Stimulated activated CD8-positive, alpha-beta memory T cell treated with anti-CD3 and anti-CD28 coated beads, Interleukin-2, amount 100 ng/mL, for 1 hour (primary cell): Measurements from ENCODE around the gene TTC28.
"Not testable (repeated sequence)": the region's sequence is repeated elsewhere in the genome, so short reads cannot be mapped to it uniquely, and the experiment has no call there.

Experiments
- DNase-seq, 2 donors: peaks; one replicate each; pipeline ENCODE4 v3.0.0-alpha.2; 2020; ENCODE audit warnings: low read depth in 2 of 2

The TTC28 gene

GRCh38 chr22:28560046-28560742 is 119.4 kb downstream of the TTC28 start:
- no peak for DNase-seq

- no peak for DNase-seq
Measured at GRCh38 chr22:28557184-28557583, 122.5 kb downstream of the TTC28 start.

GRCh38 chr22:28553108-28553866 is 126.4 kb downstream of the TTC28 start:
- DNase-seq = not testable (repeated sequence)

DNA sequence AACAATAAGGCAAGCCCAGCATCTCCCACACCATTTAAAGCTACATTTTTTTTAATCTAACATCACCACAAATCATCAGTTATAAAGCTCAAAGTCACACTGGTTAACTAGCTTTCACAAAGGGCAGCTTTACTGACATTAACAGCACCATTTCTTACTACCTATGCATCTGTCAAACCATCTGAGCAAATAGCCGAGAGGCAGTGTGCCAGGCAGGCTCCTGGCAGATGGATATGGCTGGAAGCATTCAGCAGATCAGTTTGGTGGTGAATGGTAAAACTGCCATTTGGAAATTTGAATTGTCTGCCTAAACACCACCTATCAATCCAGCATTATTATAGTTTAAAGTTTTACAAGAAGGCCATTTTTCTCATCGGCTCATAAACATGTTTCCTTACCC is 131.2 kb downstream of the TTC28 start:
- no peak for DNase-seq

DNA sequence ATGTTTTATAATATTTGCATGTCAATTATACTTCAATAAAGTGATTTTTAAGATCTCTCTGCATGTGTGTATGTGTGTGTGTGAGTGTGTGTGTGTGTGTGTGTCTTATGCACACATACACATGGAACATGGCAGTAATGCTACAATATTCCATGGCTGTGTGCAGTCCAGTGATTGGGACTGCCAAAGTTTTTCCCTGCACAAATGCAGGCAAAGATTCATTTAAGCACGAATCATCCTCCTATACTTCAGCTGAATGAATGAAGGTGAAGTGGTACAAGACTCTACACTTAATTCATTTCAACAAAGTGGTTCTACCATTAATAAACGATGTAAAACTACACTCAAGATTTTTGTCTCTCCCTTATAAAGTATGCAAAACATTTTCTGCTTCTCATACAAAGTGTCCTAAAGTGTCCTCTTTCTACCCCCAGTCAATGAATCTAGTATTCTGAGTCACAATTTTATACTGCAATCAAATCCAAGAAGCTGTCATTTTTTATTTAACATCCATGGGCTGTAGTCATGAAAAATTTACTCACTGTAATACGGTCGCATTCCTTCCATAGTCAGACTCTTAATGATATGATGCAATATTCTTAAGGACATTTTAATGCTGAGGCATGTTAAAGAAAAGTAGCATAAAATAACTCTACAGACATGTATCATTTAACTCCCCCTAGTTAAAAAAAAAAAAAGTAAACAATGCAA is 132.4 kb downstream of the TTC28 start:
- no peak for DNase-seq

GRCh38 chr22:28544431-28544868 is 135.2 kb downstream of the TTC28 start:
- no peak for DNase-seq

GRCh38 chr22:28542980-28543621 is 136.5 kb downstream of the TTC28 start:
- DNase-seq = no peak

DNA sequence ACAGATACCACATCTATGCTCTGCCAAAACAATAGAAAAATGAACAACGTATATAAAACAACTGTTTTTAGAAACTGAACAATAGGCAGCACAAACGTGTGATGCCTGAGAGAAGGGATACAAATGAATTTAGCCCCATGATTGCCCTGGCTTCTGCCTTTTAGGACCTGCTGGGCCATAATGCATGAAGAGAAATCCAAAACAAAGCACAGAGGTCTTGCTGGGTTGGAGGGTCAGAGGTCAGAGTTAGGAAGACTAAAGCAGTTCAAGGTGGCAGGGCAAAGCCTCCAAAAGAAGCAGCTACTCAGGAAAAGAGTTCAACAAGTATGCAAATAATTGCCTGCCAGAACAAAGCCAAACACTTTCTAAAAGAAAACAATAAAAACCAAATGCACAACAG is 138.5 kb downstream of the TTC28 start:
- DNase-seq = no peak

GRCh38 chr22:28538922-28539321 is 140.7 kb downstream of the TTC28 start:
- DNase-seq = no peak

GRCh38 chr22:28530565-28530964 is 149.1 kb downstream of the TTC28 start:
- not testable (repeated sequence) for DNase-seq

- DNase-seq = not testable (repeated sequence)
Measured at GRCh38 chr22:28529144-28529543, 150.5 kb downstream of the TTC28 start.

DNA sequence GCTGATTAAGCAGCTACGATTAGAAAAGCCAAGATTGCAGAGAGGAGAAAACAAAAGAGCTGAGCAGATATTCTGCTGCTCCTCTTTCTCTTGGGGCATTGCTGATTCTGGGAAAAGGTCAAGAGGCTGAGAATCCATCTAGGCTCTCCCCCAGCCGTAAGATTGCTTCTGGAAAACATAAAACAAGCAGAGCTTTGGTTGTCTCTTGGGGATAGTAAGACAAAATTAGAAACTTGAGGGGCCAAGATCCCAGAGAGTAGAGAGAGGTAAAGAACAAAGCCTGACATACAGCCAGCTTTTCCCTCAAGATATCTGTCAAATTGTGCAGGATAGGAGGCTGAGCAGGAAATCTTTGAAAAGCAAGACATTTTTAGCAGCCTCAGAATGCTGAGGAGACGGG is 158.2 kb downstream of the TTC28 start:
- no peak for DNase-seq

- DNase-seq = no peak
Measured at GRCh38 chr22:28514321-28514821, 165.3 kb downstream of the TTC28 start.

DNA sequence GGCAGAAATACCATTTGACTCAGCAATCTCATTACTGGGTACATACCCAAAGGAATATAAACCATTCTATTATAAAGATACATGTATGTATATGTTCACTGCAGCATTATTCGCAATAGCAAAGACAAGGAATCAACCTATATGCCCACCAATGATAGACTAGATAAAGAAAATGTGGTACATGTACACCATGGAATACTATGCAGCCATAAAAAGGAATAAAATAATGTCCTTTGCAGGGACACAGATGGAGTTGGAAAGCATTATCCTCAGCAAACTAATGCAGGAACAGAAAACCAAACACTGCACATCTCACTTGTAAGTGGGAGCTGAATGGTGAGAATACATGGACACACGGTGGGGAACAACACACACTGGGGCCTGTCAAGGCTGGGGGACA is 167.3 kb downstream of the TTC28 start:
- not testable (repeated sequence) for DNase-seq

DNA sequence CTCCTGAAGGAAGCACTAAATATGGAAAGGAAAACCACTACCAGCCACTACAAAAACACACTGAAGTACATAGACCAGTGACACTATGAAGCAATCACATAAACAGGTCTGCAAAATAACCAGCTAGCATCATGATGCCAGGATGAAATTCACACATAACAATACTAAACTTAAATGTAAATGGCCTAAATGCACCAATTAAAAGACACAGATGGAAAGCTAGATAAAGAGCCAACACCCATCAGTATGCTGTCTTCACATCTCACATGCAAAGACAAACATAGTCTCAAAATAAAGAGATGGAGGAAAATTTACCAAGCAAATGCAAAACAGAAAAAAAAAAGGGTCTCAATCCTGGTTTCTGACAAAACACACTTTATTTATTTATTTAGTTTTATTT is 171.7 kb downstream of the TTC28 start:
- DNase-seq = no peak

DNA sequence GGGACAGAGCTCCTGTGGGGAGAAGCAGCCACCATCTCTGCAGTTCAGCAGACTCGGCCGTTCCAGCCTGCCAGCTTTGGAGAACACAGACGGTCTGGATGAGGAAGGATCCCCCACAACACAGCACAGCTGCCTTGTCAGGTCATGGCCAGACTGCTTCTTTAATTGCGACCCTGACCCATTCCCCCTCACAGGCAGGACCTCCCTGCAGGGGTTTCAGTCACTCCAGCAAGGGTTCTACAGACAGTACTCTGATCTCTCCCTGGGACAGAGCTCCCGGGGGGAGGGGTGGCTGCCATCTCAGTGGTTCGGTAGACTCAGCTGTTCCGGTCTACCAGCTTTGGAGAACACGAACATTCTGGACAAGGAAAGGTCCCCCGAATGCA is 173.5 kb downstream of the TTC28 start:
- DNase-seq = no peak

GRCh38 chr22:28505416-28506149 is 174.1 kb downstream of the TTC28 start:
- no peak for DNase-seq

GRCh38 chr22:28500006-28500405 is 179.6 kb downstream of the TTC28 start:
- DNase-seq = no peak

DNA sequence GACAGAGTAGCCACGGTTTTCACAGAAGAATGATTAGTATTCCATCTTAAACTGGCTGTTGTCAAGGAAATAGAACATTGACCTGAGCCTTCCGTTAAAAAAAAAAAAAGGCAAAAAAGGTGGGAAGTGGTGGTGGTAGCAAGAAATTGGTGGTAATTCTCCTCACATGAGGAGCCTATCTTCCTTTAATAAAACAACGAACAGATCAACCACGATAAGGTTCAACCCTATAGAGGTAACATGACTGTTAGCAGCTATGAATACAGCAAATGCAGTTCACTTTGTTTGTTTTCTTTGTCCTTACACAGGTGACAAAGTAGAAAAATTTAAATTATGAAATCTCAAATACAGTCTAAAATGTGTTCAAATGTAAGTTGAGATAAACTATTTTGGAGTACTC is 181.6 kb downstream of the TTC28 start:
- no peak for DNase-seq

GRCh38 chr22:28497188-28497587 is 182.5 kb downstream of the TTC28 start:
- no peak for DNase-seq

GRCh38 chr22:28491289-28491688 is 188.4 kb downstream of the TTC28 start:
- DNase-seq = not testable (repeated sequence)
